SK-N-SH (cell line): ENCODE results near the gene ULK1. TPM values are rescaled to one million over a fixed set of nuclear protein-coding genes. Genes with fewer than 3 reads are reported as not detected.

ENCODE experiments used
- CTCF ChIA-PET: fragments of 300-600, 350-600 bp; formaldehyde crosslinking; extraction: SDS; loops from one replicate; lab custom pipeline; 2021; lab: Yijun Ruan, JAX
- POLR2A ChIA-PET: fragments of 350-600 bp; sonication (Branson Sonifier 250); formaldehyde crosslinking; extraction: SDS; loops from one replicate; lab custom pipeline; 2020; ENCODE audit warnings: antibody characterized with exemption, inconsistent platforms; lab: Yijun Ruan, JAX
- DNase-seq: peaks from one replicate; pipeline ENCODE4 v3.0.0; 2012
- H2AFZ ChIP-seq: fragments of 200-600 bp; sonication (generic); 2 replicates; pipeline ENCODE4 v1.8.1; 2016; ENCODE audit warnings: antibody characterized with exemption, mild to moderate bottlenecking, low read depth
- H3F3A ChIP-seq: fragments of 200-600 bp; sonication (generic); replicated peaks from 2 replicates; pipeline ENCODE3; 2016; ENCODE audit warnings: antibody characterized with exemption, mild to moderate bottlenecking; ENCODE audit not compliant: insufficient read depth
- H3K27ac ChIP-seq, 2 experiments: fragments of 200-500 bp in 1 of 2; fragments of 200-600 bp in 1 of 2; sonication (Bioruptor generic) in 1 of 2; sonication (generic), shearing (Covaris generic) in 1 of 2; 2 replicates each; pipeline versions ENCODE4 v1.5.1 to v1.6.1; 2014 to 2016; ENCODE audit warnings: low read depth in 2 of 2, inconsistent platforms in 1 of 2, low read length in 1 of 2, mild to moderate bottlenecking in 1 of 2, mixed read lengths in 1 of 2
- H3K27me3 ChIP-seq: fragments of 200-600 bp; sonication (generic), shearing (Covaris generic); 2 replicates; pipeline ENCODE4 v1.6.1; 2016; ENCODE audit warnings: mixed run types; ENCODE audit not compliant: insufficient read depth
- H3K36me3 ChIP-seq, 2 experiments: fragments of 200-500 bp in 1 of 2; fragments of 200-600 bp in 1 of 2; sonication (Bioruptor generic) in 1 of 2; sonication (generic) in 1 of 2; replicated peaks in 1 of 2; 2 replicates each; pipeline versions ENCODE3 to v1.5.1; 2014 to 2016; ENCODE audit warnings: low read length in 1 of 2, mild to moderate bottlenecking in 1 of 2; ENCODE audit not compliant: insufficient read depth in 2 of 2, control insufficient read depth in 1 of 2
- H3K4me1 ChIP-seq, 2 experiments: fragments of 200-500 bp in 1 of 2; fragments of 200-600 bp in 1 of 2; sonication (Bioruptor generic) in 1 of 2; sonication (generic), shearing (Covaris generic) in 1 of 2; 2 replicates each; pipeline versions ENCODE4 v1.5.1 to v1.6.1; 2014 to 2016; ENCODE audit warnings: low read depth in 1 of 2, low read length in 1 of 2, mixed run types in 1 of 2; ENCODE audit not compliant: insufficient read depth in 2 of 2, control insufficient read depth in 1 of 2
- H3K4me2 ChIP-seq: fragments of 200-600 bp; sonication (generic), shearing (Covaris generic); 2 replicates; pipeline ENCODE4 v1.6.1; 2017; ENCODE audit warnings: mixed run types
- H3K4me3 ChIP-seq, 2 experiments: fragments of 200-500 bp in 1 of 2; fragments of 200-600 bp in 1 of 2; sonication (Bioruptor generic) in 1 of 2; sonication (generic), shearing (Covaris generic) in 1 of 2; 2 replicates each; pipeline versions ENCODE4 v1.5.1 to v1.8.1; 2014 to 2016; ENCODE audit warnings: low read depth in 2 of 2, inconsistent platforms in 1 of 2, low read length in 1 of 2, mild to moderate bottlenecking in 1 of 2, mixed read lengths in 1 of 2, moderate library complexity in 1 of 2
- H3K79me2 ChIP-seq: fragments of 200-600 bp; sonication (generic); 2 replicates; pipeline ENCODE4 v1.8.1; 2017; ENCODE audit warnings: mild to moderate bottlenecking; ENCODE audit not compliant: insufficient read depth
- H3K9ac ChIP-seq: fragments of 200-600 bp; sonication (generic); 2 replicates; pipeline ENCODE4 v1.6.1; 2017; ENCODE audit warnings: mixed run types
- H3K9me2 ChIP-seq: fragments of 200-600 bp; sonication (generic); 2 replicates; pipeline ENCODE4 v1.6.1; 2017; ENCODE audit warnings: mixed run types
- H3K9me3 ChIP-seq: fragments of 200-600 bp; sonication (generic); 2 replicates; pipeline ENCODE4 v1.6.1; 2017; ENCODE audit warnings: mixed run types, mild to moderate bottlenecking, moderate library complexity
- H4K20me1 ChIP-seq: fragments of 200-600 bp; sonication (generic); 2 replicates; pipeline ENCODE4 v1.6.1; 2017; ENCODE audit warnings: mild to moderate bottlenecking, mixed run types; ENCODE audit not compliant: insufficient read depth
- CHD2 ChIP-seq: fragments of 150-350 bp; IDR thresholded peaks from 2 replicates; pipeline ENCODE4 v1.6.1; 2018; ENCODE audit warnings: low read length; ENCODE audit not compliant: partially characterized antibody
- ELF1 ChIP-seq: IDR thresholded peaks from 2 replicates; pipeline ENCODE4 v1.4.0; 2012
- EP300 ChIP-seq, 2 experiments: IDR thresholded peaks; 2 replicates each; pipeline versions ENCODE4 v1.4.0 to v1.6.1; 2012; ENCODE audit warnings: borderline replicate concordance in 1 of 2, low read depth in 1 of 2, low read length in 1 of 2
- EZH2phosphoT487 ChIP-seq: fragments of 200-600 bp; sonication (generic); IDR thresholded peaks from 2 replicates; pipeline ENCODE4 v1.6.1; 2017; ENCODE audit warnings: low read depth, mixed run types, mild to moderate bottlenecking, antibody characterized with exemption, moderate library complexity, borderline replicate concordance
- FOSL2 ChIP-seq: IDR thresholded peaks from 2 replicates; pipeline ENCODE4 v1.4.0; 2012; ENCODE audit warnings: low read depth, mild to moderate bottlenecking, moderate library complexity, borderline replicate concordance
- GABPA ChIP-seq: IDR thresholded peaks from 2 replicates; pipeline ENCODE4 v1.4.0; 2012; ENCODE audit warnings: low read depth, mild to moderate bottlenecking
- IRF3 ChIP-seq: fragments of 150-350 bp; IDR thresholded peaks from 2 replicates; pipeline ENCODE4 v1.6.1; 2016; ENCODE audit warnings: mild to moderate bottlenecking, low read depth, low read length
- JUND ChIP-seq: IDR thresholded peaks from 2 replicates; pipeline ENCODE4 v1.4.0; 2012
- MEF2A ChIP-seq: IDR thresholded peaks from 2 replicates; pipeline ENCODE4 v1.4.0; 2012; ENCODE audit warnings: low read depth, borderline replicate concordance
- NFIC ChIP-seq: IDR thresholded peaks from 2 replicates; pipeline ENCODE4 v1.4.0; 2012; ENCODE audit warnings: borderline replicate concordance
- PBX3 ChIP-seq: IDR thresholded peaks from 2 replicates; pipeline ENCODE4; 2012
- POLR2AphosphoS5 ChIP-seq: IDR thresholded peaks from 2 replicates; pipeline ENCODE4 v1.6.1; 2012; ENCODE audit warnings: low read depth, low read length
- RCOR1 ChIP-seq: fragments of 150-350 bp; IDR thresholded peaks from 2 replicates; pipeline ENCODE4 v1.6.1; 2017; ENCODE audit warnings: antibody characterized with exemption, low read length
- RFX5 ChIP-seq: IDR thresholded peaks from 2 replicates; pipeline ENCODE4 v1.6.1; 2012; ENCODE audit warnings: mild to moderate bottlenecking, improper control_type of control experiment, low read length
- TCF12 ChIP-seq: IDR thresholded peaks from 2 replicates; pipeline ENCODE4 v1.4.0; 2012
- TEAD4 ChIP-seq: IDR thresholded peaks from 2 replicates; pipeline ENCODE4 v1.4.0; 2012; ENCODE audit warnings: mild to moderate bottlenecking, borderline replicate concordance; ENCODE audit not compliant: insufficient read depth
- YY1 ChIP-seq: IDR thresholded peaks from 2 replicates; pipeline ENCODE4 v1.4.0; 2012; ENCODE audit warnings: low read depth, mild to moderate bottlenecking
- WGBS: methylation state at CpG from one replicate; pipeline ENCODE4 v1.1.6; 2017; ENCODE audit warnings: low lambda C conversion rate; 5-methylcytosine and 5-hydroxymethylcytosine counted together
- polyA plus RNA-seq, 3 experiments: library from polyadenylated mRNA; depleted of rRNA; stranded (reverse); fragments of >200 nt; gene quantifications; 2 replicates each; pipeline ENCODE4 v1.2.3, GENCODE V29; 2012
- TF ChIP-seq, protein P1 (sequence below): IDR thresholded peaks from 2 replicates; pipeline ENCODE4 v1.6.1; 2012; ENCODE audit warnings: mild to moderate bottlenecking, low read depth, low read length, moderate library complexity
- TF ChIP-seq, protein P2 (sequence below): IDR thresholded peaks from 2 replicates; pipeline ENCODE4 v1.4.0; 2012; ENCODE audit warnings: low read depth

ULK1 gene
- polyA plus RNA-seq, 1 of the 3 experiments (the other 2 are of a cell fraction), result 10.7 TPM

- TF ChIP-seq, protein P1, sequence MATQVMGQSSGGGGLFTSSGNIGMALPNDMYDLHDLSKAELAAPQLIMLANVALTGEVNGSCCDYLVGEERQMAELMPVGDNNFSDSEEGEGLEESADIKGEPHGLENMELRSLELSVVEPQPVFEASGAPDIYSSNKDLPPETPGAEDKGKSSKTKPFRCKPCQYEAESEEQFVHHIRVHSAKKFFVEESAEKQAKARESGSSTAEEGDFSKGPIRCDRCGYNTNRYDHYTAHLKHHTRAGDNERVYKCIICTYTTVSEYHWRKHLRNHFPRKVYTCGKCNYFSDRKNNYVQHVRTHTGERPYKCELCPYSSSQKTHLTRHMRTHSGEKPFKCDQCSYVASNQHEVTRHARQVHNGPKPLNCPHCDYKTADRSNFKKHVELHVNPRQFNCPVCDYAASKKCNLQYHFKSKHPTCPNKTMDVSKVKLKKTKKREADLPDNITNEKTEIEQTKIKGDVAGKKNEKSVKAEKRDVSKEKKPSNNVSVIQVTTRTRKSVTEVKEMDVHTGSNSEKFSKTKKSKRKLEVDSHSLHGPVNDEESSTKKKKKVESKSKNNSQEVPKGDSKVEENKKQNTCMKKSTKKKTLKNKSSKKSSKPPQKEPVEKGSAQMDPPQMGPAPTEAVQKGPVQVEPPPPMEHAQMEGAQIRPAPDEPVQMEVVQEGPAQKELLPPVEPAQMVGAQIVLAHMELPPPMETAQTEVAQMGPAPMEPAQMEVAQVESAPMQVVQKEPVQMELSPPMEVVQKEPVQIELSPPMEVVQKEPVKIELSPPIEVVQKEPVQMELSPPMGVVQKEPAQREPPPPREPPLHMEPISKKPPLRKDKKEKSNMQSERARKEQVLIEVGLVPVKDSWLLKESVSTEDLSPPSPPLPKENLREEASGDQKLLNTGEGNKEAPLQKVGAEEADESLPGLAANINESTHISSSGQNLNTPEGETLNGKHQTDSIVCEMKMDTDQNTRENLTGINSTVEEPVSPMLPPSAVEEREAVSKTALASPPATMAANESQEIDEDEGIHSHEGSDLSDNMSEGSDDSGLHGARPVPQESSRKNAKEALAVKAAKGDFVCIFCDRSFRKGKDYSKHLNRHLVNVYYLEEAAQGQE, result no peak
- TF ChIP-seq CHD2 (no peak), RFX5 (no peak), ELF1 (no peak)
- TF ChIP-seq, protein P2, sequence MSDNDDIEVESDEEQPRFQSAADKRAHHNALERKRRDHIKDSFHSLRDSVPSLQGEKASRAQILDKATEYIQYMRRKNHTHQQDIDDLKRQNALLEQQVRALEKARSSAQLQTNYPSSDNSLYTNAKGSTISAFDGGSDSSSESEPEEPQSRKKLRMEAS, result no peak
- TF ChIP-seq, all 33 proteins: peak for 0
These were observed 663 bp upstream of the ULK1 start (continued) for GRCh38 chr12:131893605-131894312.

DNA sequence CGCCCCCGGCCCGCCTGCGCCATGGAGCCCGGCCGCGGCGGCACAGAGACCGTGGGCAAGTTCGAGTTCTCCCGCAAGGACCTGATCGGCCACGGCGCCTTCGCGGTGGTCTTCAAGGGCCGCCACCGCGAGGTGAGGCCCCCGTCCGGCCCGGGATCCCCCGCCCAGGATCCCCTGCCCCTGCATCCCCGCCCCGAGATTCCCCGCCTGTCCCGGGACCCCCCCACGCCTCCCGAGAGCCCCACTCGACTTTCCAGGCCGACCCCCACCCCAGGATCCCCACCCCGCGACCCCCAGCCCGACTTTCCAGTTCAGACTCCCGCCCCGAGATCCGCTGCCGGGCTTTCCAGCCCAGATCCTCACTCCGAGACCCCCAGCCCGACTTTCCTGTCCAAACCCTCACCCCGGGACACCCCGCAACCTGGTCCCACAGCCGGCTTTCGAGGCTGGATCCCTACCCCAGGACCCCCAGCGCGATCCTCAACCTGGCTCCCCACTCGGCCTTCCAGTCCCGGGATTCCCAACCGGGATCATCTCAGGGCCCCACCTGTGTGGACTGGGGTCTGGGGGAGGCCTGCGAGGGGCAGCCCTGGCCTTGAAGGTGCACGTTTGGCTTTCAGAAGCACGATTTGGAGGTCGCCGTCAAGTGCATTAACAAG, 688 bp downstream of the ULK1 start:
- Histone ChIP-seq H4K20me1 (peaks cover 15% of the 10 kb centered on the region), H3K27ac (peak overlapping the region in 1 of 2 experiments; percentile 7; a peak in 2 of 4 replicates), H3K27me3 (no peaks in the 10 kb centered on the region), H3K9me2 (no peaks in the 10 kb centered on the region), H3F3A (peaks cover 2% of the 10 kb centered on the region), H2AFZ (no peak overlapping the region), H3K36me3 (peaks cover 6 to 8% of the 10 kb centered on the region in 2 experiments), H3K9me3 (no peaks in the 10 kb centered on the region), H3K4me3 (peak overlapping the region; percentile 62 to 72), H3K4me2 (peak overlapping the region; percentile 99), H3K4me1 (peaks cover 7 to 18% of the 10 kb centered on the region in 2 experiments; a peak in 1 of 4 replicates), H3K79me2 (peaks cover 26% of the 10 kb centered on the region), H3K9ac (peak overlapping the region; percentile 72)
- POLR2A ChIA-PET, result no interaction called here
- peak; percentile 53 for DNase-seq
- CTCF ChIA-PET, result no interaction called here
- WGBS, result 4% methylated on average over 27 of the region's 54 CpGs
- TF ChIP-seq POLR2AphosphoS5, result no peak
- TF ChIP-seq JUND, result no peak
- TF ChIP-seq GABPA, result no peak
- TF ChIP-seq FOSL2, result no peak

DNA sequence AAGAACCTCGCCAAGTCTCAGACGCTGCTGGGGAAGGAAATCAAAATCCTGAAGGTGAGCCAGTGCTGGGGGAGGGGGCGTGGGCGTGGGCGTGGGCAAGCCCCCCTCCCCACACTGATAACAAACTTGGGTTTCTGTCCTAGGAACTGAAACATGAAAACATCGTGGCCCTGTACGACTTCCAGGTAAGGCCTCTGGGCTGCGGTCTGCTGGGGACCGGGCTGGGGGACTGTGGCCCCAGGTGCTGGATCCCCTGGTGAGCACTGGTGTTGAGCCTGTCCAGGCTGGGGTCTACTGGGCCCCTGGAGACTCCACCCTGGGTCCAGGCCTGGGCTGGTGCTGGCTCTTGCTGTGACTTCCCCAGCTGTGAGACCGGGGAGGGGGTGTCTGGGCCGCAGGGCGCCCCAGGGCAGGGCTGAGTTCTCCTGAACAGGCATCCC, 1.2 kb downstream of the ULK1 start:
- Histone ChIP-seq H4K20me1 (peaks cover 21% of the 10 kb centered on the region), H3K4me1 (peaks cover 7 to 22% of the 10 kb centered on the region in 2 experiments; a peak in 1 of 4 replicates), H3K4me2 (peak overlapping the region; percentile 99), H3K9me3 (no peaks in the 10 kb centered on the region), H2AFZ (no peak overlapping the region), H3K79me2 (peaks cover 32% of the 10 kb centered on the region), H3F3A (peaks cover 2% of the 10 kb centered on the region), H3K4me3 (peak overlapping the region; percentile 62 to 72), H3K9me2 (no peaks in the 10 kb centered on the region), H3K9ac (peak overlapping the region; percentile 72), H3K36me3 (peaks cover 8% of the 10 kb centered on the region in 2 experiments), H3K27ac (peak overlapping the region; percentile 7 to 49; a peak in 2 of 4 replicates), H3K27me3 (no peaks in the 10 kb centered on the region)
- WGBS, result 0% methylated on average over 7 of the region's 12 CpGs
- ChIA-PET CTCF (interaction anchor here (0.9 to 2.2 kb wide), 2 partner anchors 11 to 16 kb away, joined by 3 to 12 read pairs; no protein-coding TSS in a partner anchor), POLR2A (no interaction called here)
- DNase-seq, result no peak
- TF ChIP-seq EZH2phosphoT487, result no peak
- no peak for TF ChIP-seq RCOR1
- no peak for TF ChIP-seq PBX3
- TF ChIP-seq TEAD4, result no peak
- TF ChIP-seq EP300 (IDR thresholded peaks at IDR 0.05; ENCODE audit: borderline replicate concordance in 1 of 2, low read depth in 1 of 2, low read length in 1 of 2), result no peak
- no peak for TF ChIP-seq TCF12
- TF ChIP-seq POLR2AphosphoS5, result no peak
- TF ChIP-seq NFIC, result no peak
- TF ChIP-seq MEF2A, result no peak
- no peak for TF ChIP-seq IRF3
- TF ChIP-seq RFX5, result no peak
- no peak for TF ChIP-seq YY1
- no peak for TF ChIP-seq JUND
